ENCODE measurements around the gene SLC24A4. TPM values are rescaled to one million over a fixed set of nuclear protein-coding genes. Genes with fewer than 3 reads are reported as not detected.

SLC24A4 gene
- polyA plus RNA-seq, 1 donor = 0.25 TPM

DNA sequence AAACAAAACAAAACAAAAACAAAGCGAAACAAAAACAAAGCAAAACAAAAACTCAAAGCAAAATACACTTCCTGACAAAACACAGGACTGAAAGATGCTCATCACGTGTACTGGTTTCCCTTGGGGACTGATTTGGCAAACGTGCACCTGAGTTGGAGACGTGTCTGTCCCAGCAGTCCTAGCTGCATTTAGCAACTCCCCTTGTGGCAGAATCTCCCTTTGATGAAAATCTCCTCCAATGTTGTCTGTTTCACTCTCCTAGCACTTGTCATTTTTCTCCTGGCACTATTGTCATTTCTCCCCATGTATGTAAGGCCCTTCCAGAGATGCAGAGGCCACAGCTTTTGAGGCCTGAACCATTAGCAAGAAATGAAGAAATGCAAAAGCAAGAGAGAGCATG lies 6.8 kb upstream of the SLC24A4 start:
- DNase-seq = no peak

DNA sequence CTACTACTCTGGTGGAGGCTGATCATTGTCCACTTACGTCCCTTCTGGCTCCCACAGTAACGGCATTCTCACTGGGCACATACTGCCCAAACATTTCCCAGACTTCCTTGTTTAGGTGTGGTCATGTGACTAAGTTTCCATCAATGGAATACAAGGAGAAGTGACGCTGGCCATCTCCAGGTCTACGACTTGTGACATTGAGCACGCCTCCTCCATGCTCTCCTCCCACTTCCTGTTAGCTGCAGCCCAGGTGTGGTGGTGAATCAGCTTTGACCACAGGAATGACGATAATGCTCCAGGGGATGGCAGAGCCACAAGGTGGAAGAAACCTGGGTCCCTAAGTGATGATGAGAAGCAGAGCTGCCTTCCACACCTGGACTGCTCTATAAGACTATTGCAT lies 6.0 kb upstream of the SLC24A4 start:
- DNase-seq = no peak

GRCh38 chr14:92317511-92317910 lies 5.5 kb upstream of the SLC24A4 start:
- DNase-seq = no peak

DNA sequence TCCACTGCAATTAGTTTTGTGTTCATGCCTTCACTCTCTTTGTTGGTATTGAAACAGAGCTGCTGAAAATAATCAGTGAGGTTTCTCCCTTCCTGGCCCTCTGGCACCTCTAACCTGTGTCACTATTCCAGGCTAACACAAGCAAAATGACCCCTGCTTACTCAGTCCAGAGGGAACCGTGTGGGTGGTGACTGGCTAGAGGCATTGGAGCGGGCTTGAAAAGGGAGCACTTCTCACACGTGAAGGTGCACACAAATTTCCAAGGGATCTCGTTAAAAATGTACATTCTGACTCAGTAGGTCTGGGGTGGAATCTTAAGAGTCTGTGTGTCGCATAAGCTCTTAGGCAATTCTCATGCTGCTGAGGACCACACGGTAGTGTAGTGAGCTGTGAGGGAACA lies 1.3 kb upstream of the SLC24A4 start:
- DNase-seq = no peak

- no peak for DNase-seq
Observed at GRCh38 chr14:92322516-92322915, 449 bp upstream of the SLC24A4 start.

GRCh38 chr14:92323916-92324818 lies 1.2 kb downstream of the SLC24A4 start:
- DNase-seq = no peak

GRCh38 chr14:92325835-92326234 lies 2.9 kb downstream of the SLC24A4 start:
- no peak for DNase-seq

DNA sequence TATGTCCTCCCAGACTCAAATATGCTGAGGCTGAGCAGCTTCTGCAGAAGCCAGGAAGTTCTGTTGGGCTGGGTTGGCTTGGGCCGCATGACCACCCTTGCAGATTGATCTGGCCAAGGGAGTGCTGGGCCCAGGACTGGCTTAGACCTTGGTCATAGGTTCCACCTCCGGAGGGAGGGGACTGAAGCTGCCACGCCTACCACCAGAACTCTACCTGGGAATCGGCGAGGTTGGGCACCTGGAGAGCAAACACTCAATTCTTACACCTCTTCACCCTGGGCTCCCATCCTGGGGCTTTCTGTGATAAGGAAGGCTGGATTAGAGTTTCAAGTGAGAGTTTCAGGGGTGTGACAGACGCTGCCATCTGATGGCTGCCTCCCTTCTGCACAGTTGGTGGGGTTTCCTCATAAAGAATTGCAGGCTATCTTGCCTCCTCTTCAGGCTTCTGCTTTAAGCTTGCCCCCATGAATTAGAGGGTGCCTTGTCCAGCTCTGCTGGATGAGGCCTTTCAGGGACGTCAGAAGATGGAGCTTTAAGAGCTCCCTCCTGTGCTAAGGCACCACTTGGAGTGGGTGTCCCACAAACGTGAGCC lies 5.8 kb downstream of the SLC24A4 start:
- no peak for DNase-seq

DNA sequence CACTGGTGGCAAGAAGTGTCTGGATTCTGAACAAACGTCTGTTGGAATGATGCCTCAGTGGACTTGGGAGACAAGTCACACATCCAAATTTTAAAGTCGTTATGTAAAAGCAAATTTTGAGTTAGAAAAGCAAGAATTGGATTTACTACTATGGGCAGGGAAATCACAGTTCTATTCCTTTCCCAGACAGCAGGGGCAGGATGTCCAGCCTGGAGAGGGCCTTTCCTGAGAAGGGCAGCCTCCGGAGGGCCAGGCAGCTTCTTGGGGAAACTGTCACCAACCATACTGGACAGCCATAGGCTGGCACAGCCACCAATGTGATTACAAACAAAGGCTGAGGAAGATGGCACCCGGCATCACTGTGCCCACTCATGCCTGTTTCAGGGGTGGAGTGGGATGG lies 11.1 kb downstream of the SLC24A4 start:
- DNase-seq = no peak

DNA sequence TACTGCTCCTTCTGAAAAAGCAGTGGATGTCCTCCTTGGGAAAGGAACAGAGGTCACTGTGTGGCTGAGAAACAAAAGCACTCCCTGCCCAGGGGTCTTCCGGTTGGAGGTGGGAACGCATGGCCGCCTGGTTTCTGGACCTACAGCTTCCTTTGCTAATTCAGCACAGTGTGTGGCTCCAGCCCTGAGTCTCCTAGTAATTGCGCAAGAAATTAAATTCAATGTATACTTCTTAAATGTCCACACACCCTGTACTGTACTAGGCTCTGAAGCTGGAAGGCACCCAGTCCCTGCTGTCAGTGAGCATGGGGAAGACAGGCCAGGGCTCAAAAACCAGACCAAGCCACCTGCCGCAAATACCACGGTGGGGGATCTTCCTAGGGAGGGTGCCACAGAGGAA lies 13.4 kb downstream of the SLC24A4 start:
- no peak for DNase-seq

- DNase-seq = no peak
Observed at GRCh38 chr14:92339426-92339825, 16.5 kb downstream of the SLC24A4 start.

DNA sequence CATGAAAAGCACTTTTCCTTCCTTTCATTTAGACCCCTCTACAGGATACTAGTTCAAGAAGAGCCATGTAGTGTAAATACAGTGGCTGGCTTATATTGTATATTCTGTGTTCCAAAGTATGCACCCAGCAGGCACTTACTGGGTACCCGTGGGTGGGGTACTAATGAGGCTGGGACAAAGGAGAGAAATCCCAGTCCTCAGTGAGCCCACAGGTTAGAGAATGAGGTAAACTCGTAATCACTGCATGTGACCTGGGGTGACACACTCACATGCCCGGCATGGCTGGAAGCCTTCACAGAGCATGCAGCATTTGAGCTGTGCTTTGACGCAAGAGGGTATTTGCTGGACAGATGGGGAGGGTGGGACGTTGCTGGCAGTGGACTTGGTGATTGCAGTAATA lies 17.1 kb downstream of the SLC24A4 start:
- DNase-seq = no peak

- DNase-seq = no peak
Observed at GRCh38 chr14:92340931-92341330, 18.0 kb downstream of the SLC24A4 start.

DNA sequence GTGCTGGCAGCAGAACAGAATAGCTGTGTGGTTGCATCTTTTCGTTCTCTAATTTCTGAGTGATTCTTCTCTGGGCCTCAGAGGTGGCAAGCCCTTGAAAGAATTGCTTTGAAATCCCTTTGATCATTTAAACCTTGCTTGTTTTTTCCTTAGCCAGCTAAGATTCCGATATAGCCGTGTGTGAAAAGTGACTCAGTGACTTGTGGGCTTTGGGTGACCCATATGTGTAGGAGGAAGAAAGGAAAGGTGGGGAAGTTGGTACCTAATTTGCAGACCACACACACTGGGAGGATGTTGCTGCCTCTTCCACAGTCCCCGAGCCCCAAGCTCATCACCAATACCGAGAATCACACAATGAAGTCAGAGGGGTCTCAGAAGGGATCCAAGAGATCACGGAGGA lies 18.8 kb downstream of the SLC24A4 start:
- DNase-seq = no peak

GRCh38 chr14:92348154-92348553 lies 25.2 kb downstream of the SLC24A4 start:
- DNase-seq = no peak

- no peak for DNase-seq
Observed at GRCh38 chr14:92351750-92352149, 28.8 kb downstream of the SLC24A4 start.

- no peak for DNase-seq
Observed at GRCh38 chr14:92352158-92352985, 29.4 kb downstream of the SLC24A4 start.

GRCh38 chr14:92353447-92353846 lies 30.5 kb downstream of the SLC24A4 start:
- DNase-seq = no peak

DNA sequence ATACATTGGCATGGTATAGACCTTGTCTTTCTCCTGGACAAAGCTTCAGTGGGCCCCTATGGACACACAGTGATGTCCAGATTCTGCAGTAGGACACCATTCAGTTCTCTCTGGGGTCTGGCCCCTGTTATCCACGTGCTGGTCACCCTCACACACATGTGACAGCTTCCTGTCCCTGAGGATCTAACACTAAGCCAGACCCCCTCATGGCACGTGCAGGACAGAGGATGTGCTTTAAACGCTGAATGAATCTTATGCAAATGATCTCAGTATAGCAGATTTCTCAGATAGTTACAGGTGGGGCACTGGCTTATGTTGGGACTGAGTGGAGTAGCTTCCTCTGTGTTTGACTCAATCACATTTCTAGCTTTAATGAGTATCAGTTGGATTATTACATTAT lies 33.7 kb downstream of the SLC24A4 start:
- no peak for DNase-seq

- DNase-seq = no peak
Observed at GRCh38 chr14:92360651-92361370, 37.8 kb downstream of the SLC24A4 start.

DNA sequence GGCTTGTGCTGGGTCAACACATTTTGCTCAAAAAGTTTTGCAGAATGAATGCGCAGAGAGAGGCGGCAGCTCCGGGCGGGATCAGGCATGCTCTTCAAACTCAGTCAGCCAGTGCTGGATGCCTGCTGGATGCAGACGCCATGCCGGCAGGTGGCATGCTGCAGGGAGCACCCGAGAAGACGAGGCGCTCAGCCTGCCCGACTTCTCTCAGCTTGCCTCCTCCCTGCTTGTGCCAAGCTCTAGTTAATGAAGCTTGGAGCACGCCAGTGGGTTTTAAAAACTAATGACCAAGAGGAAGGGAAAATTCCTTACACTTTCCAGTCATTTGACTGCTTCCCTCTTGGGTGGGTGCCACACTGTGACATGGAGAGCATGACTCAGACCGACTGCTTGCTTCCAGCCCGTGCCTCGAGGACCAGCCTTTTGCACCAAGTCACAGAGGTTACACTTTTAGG lies 39.8 kb downstream of the SLC24A4 start:
- no peak for DNase-seq

DNA sequence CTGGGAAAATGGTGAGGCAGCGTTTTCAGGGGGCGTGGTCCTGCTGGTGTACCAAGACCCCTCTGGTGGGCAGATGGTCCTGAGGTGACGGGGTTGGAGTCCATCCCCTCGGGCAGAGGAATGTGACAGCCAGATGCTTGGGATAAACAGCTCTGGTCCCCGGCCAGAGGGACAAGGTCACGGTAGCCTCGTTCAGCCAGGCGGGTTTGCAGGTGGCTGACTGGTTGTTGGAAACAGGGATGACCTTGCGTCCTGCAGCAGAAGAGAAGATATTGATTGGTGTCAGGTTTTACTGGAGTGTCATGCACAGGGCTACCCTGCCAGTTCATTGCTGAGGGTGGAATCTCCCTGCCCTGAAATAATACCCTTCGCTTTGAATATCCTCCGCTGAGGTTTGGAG lies 43.3 kb downstream of the SLC24A4 start:
- DNase-seq = no peak
